ENCODE measurements around the gene AFM.

The AFM gene

DNA sequence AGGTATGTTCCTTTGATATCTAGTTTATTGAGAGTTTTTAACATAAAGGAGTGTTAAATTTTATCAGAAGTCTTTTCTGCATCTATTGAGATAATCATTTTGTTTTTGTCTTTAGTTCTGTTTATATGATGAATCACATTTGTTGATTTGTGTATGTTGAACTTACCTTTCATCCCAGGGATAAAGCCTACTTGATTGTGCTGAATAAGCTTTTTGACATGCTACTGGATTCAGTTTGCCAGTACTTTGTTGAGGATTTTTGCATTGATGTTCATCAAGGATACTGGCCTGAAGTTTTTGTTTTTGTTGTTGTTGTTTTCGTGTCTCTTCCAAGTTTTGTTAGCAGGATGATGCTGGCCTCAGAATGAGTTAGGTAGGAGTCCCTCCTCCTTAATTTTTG lies 10.8 kb upstream of the AFM start:
- no peak overlapping the region for H3K4me3 ChIP-seq (ENCODE audit: low read length)
- TF ChIP-seq, protein P1, sequence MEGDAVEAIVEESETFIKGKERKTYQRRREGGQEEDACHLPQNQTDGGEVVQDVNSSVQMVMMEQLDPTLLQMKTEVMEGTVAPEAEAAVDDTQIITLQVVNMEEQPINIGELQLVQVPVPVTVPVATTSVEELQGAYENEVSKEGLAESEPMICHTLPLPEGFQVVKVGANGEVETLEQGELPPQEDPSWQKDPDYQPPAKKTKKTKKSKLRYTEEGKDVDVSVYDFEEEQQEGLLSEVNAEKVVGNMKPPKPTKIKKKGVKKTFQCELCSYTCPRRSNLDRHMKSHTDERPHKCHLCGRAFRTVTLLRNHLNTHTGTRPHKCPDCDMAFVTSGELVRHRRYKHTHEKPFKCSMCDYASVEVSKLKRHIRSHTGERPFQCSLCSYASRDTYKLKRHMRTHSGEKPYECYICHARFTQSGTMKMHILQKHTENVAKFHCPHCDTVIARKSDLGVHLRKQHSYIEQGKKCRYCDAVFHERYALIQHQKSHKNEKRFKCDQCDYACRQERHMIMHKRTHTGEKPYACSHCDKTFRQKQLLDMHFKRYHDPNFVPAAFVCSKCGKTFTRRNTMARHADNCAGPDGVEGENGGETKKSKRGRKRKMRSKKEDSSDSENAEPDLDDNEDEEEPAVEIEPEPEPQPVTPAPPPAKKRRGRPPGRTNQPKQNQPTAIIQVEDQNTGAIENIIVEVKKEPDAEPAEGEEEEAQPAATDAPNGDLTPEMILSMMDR (conservative IDR thresholded peaks at IDR 0.05; ENCODE audit: low read depth, low read length): no peak
- no peak for DNase-seq (ENCODE audit: low read depth)

DNA sequence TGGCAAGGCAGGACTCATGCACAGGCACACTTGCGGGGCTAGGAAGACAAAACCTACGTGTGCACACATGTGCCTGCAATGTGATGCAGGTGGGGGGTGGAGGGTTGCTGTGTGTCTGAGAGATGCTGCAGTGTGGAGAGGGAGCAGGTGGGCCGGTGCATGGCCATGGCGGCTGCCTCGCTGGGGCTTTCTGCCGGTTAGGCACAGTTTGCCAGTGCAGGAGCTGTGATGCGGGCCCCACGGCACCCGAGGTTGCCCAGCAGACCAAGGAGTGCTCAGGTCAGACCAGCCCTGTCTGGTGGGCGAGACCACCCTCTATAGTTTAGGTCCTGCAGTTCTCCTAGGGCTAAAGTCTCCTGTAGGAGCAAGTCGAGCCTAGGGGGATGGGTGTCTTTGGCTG lies 4.4 kb upstream of the AFM start:
- DNase-seq (ENCODE audit: low read depth): no peak
- TF ChIP-seq, protein P1 (conservative IDR thresholded peaks at IDR 0.05; ENCODE audit: low read depth, low read length): no peak
- no peak overlapping the region for H3K4me3 ChIP-seq (ENCODE audit: low read length)

DNA sequence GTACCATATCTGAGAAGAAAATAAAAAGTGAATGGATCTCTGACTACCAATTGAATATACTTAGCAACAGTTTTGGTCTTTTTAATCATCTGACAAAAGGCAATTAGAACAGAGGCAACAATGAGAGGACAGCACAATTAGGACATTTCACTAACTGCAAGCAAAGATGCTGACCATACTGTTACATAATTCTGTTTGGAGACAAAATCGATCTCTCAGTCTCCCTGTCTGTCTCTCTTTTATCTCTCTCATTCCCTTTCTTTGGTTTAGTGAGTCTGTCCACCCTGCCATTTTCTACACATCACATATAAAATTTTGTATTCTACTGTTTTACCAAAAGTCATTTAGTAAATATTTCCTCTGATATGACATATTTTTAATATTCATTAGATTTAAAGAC lies 2.2 kb upstream of the AFM start:
- no peak for DNase-seq (ENCODE audit: low read depth)
- TF ChIP-seq, protein P1 (conservative IDR thresholded peaks at IDR 0.05; ENCODE audit: low read depth, low read length): no peak
- no peak overlapping the region for H3K4me3 ChIP-seq (ENCODE audit: low read length)

DNA sequence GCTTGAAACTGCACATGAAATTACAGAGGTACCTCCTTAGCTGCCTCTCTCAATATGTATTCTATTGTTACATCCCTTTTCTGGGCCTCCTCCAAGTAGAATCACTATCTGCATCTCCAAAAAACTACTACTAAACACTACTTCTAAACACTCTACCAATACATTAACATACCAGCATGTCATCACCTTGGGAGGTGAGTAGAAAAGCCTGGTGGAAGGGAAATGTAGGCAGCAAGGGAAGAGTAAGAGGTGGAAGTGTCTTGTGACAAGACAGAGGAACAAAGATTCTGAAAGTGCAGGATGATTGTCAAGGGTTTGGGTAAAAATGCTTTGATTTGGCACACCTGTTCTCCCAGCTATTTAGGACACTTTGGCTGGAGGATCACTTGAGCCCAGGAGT lies 3.5 kb downstream of the AFM start:
- DNase-seq (ENCODE audit: low read depth): no peak
- TF ChIP-seq, protein P1 (conservative IDR thresholded peaks at IDR 0.05; ENCODE audit: low read depth, low read length): no peak
- H3K4me3 ChIP-seq (ENCODE audit: low read length): no peak overlapping the region

DNA sequence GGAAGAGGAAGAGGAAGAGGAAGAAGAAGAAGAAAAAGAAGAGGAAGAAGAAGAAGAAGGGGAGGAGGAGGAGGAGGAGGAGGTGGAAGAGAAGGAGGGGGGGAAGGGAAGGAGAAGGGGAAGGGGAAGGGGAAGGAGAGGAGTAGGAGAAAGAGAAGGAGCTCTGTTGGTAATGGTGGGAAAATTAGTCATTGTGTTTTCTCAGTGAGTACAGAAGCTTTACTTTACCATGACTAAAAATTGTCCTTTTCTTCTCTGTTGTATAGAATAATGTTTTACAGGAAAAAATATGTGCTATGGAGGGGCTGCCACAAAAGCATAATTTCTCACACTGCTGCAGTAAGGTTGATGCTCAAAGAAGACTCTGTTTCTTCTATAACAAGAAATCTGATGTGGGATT lies 4.1 kb downstream of the AFM start:
- H3K4me3 ChIP-seq (ENCODE audit: low read length): no peak overlapping the region
- TF ChIP-seq, protein P1 (conservative IDR thresholded peaks at IDR 0.05; ENCODE audit: low read depth, low read length): no peak
- no peak for DNase-seq (ENCODE audit: low read depth)

DNA sequence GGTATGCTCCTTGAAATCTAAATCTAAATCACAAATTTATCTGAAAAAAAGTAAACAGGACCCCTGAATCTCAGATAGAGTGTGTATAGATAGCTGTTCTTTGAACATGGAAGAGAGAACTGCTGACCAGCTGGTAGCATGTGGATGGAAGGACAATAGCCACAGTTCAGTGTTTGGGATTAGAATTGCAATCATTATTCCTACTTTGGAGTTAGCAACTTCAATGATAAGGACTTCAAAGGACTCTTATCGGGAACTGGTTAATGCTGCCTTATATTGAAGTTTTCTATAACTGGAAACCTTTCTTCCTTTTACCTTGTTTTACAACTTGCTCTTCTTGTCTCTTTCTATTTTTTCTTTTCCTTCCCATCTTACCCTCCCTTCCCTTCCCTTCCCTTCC lies 5.0 kb downstream of the AFM start:
- H3K4me3 ChIP-seq (ENCODE audit: low read length): no peak overlapping the region
- TF ChIP-seq, protein P1 (conservative IDR thresholded peaks at IDR 0.05; ENCODE audit: low read depth, low read length): no peak
- DNase-seq (ENCODE audit: low read depth): no peak

DNA sequence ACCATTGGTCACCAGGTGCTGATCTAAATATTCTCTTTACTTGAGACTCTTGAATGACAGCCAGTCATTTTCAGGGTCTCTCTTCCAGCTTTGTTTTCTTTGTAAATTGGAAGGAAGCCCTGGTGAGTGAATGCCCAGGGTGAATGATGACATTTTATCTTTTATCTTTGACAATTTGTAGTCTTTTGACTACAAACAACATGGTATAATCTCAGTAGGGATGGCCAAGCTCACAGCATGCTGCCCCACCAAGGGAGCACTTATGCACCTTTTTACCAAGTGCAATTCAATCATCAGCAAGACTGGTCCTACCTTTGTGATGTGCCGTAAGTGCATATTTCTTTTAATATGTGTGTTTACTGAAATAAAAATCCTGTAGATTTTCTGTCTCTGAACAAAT lies 5.7 kb downstream of the AFM start:
- no peak for DNase-seq (ENCODE audit: low read depth)

More for the DNA sequence above, 5.7 kb downstream of the AFM start:
- TF ChIP-seq, protein P1 (conservative IDR thresholded peaks at IDR 0.05; ENCODE audit: low read depth, low read length): no peak
- H3K4me3 ChIP-seq (ENCODE audit: low read length): no peak overlapping the region
